Endothelial cell of umbilical vein (primary cell): ENCODE data around the gene OR13J1. TPM values are rescaled to one million over a fixed set of nuclear protein-coding genes. Genes with fewer than 3 reads are reported as not detected.

Source experiments
- BruUV-seq: library from RNA; stranded (reverse); fragments of 400-500 nt; replicated peaks from 2 replicates; lab custom pipeline; 2021; lab: Mats Ljungman, UMichigan
- CTCF ChIA-PET: fragments of 300-600, 350-600 bp; sonication (Branson Sonifier 250); formaldehyde crosslinking; loops from one replicate; lab custom pipeline; 2021; ENCODE audit warnings: antibody characterized with exemption, inconsistent platforms; lab: Charles Lee
- POLR2A ChIA-PET: fragments of 300-600, 350-600 bp; sonication (Branson Sonifier 250); formaldehyde crosslinking; loops from one replicate; lab custom pipeline; 2021; ENCODE audit warnings: antibody characterized with exemption, inconsistent platforms; lab: Charles Lee
- DNase-seq: peaks from one replicate; pipeline ENCODE4 v3.0.0-alpha.2; 2011; ENCODE audit warnings: low read depth, low spot score
- FAIRE-seq: peaks from 2 replicates; lab custom pipeline; 2011; peaks lifted over from hg19 to GRCh38; lab: Jason Lieb, UNC
- H2AFZ ChIP-seq: 2 replicates; pipeline ENCODE4 v1.6.0; 2012; ENCODE audit warnings: low read depth, low read length, control low read depth, inconsistent platforms
- H3K27ac ChIP-seq: 2 replicates; pipeline ENCODE4 v1.5.1; 2011; ENCODE audit warnings: low read depth, mild to moderate bottlenecking, control low read depth, low read length, moderate library complexity; ENCODE audit not compliant: insufficient read depth
- H3K27me3 ChIP-seq, 2 experiments: 2 replicates each; pipeline versions ENCODE4 v1.6.0 to v1.6.1; 2011; ENCODE audit warnings: low read length in 2 of 2, mixed read lengths in 1 of 2; ENCODE audit not compliant: control insufficient read depth in 2 of 2, insufficient read depth in 2 of 2
- H3K36me3 ChIP-seq, 2 experiments: 2 replicates in 1 of 2; 3 replicates in 1 of 2; pipeline ENCODE4 v1.5.1; 2011; ENCODE audit warnings: low read length in 2 of 2, mild to moderate bottlenecking in 1 of 2, moderate library complexity in 1 of 2; ENCODE audit not compliant: control insufficient read depth in 2 of 2, insufficient read depth in 2 of 2; ENCODE audit errors: extremely low read depth in 1 of 2
- H3K4me1 ChIP-seq: 3 replicates; pipeline ENCODE4 v1.5.1; 2011; ENCODE audit warnings: mild to moderate bottlenecking, low read length; ENCODE audit not compliant: control insufficient read depth, insufficient read depth; ENCODE audit errors: extremely low read depth
- H3K4me2 ChIP-seq: 2 replicates; pipeline ENCODE4 v1.6.1; 2011; ENCODE audit warnings: low read length, control low read depth, mixed read lengths; ENCODE audit not compliant: insufficient read depth
- H3K4me3 ChIP-seq, 3 experiments: fragments of 200-600 bp in 1 of 3; sonication (generic), shearing (Covaris generic) in 1 of 3; replicated peaks in 1 of 3; 2 replicates each; pipeline ENCODE4 v1.5.1; 2011 to 2016; ENCODE audit warnings: control low read depth in 3 of 3, low read length in 3 of 3, mild to moderate bottlenecking in 2 of 3, inconsistent platforms in 1 of 3, low read depth in 1 of 3, moderate library complexity in 1 of 3; ENCODE audit not compliant: insufficient read depth in 1 of 3
- H3K79me2 ChIP-seq: 2 replicates; pipeline ENCODE4 v1.6.0; 2012; ENCODE audit warnings: low read length, inconsistent platforms; ENCODE audit not compliant: control insufficient read depth, insufficient read depth
- H3K9ac ChIP-seq: replicated peaks from 2 replicates; pipeline ENCODE3; 2011; ENCODE audit warnings: low read length, control low read depth; ENCODE audit not compliant: insufficient read depth; ENCODE audit errors: extremely low read depth
- H3K9me1 ChIP-seq: replicated peaks from 3 replicates; pipeline ENCODE4 v1.6.0; 2011; ENCODE audit warnings: mild to moderate bottlenecking, low read length; ENCODE audit not compliant: control insufficient read depth, insufficient read depth; ENCODE audit errors: extremely low read depth
- H3K9me3 ChIP-seq: replicated peaks from 2 replicates; pipeline ENCODE4 v1.5.1; 2012; ENCODE audit warnings: low read length, inconsistent platforms; ENCODE audit not compliant: control insufficient read depth, insufficient read depth
- H4K20me1 ChIP-seq: replicated peaks from 2 replicates; pipeline ENCODE3; 2011; ENCODE audit warnings: mild to moderate bottlenecking, low read length; ENCODE audit not compliant: control insufficient read depth, insufficient read depth; ENCODE audit errors: extremely low read depth
- EZH2 ChIP-seq: IDR thresholded peaks from 2 replicates; pipeline ENCODE4 v1.6.1; 2012; ENCODE audit warnings: borderline replicate concordance, low read depth, mild to moderate bottlenecking, moderate library complexity, low read length, inconsistent platforms; ENCODE audit not compliant: severe bottlenecking
- FOS ChIP-seq: IDR thresholded peaks from 2 replicates; pipeline ENCODE4 v1.6.1; 2011; ENCODE audit warnings: mild to moderate bottlenecking, low read length, moderate library complexity, borderline replicate concordance; ENCODE audit not compliant: insufficient read depth
- GATA2 ChIP-seq: IDR thresholded peaks from 2 replicates; pipeline ENCODE4 v1.7.0; 2011; ENCODE audit warnings: low read depth, mild to moderate bottlenecking, moderate library complexity, mixed read lengths, low read length; ENCODE audit not compliant: insufficient read length, insufficient read depth
- JUN ChIP-seq: IDR thresholded peaks from 2 replicates; pipeline ENCODE4 v1.6.1; 2011; ENCODE audit warnings: borderline replicate concordance, low read depth; ENCODE audit not compliant: insufficient read length, insufficient read depth
- MYC ChIP-seq: IDR thresholded peaks from one replicate; pipeline ENCODE4 v1.6.1; 2011; ENCODE audit warnings: mild to moderate bottlenecking, low read depth, low read length
- POLR2A ChIP-seq: IDR thresholded peaks from 2 replicates; pipeline ENCODE4 v1.6.1; 2012; ENCODE audit warnings: low read depth, mild to moderate bottlenecking, control low read depth, low read length
- POLR2AphosphoS5 ChIP-seq: IDR thresholded peaks from 2 replicates; pipeline ENCODE4 v1.6.1; 2012; ENCODE audit warnings: low read depth, mild to moderate bottlenecking, control low read depth, low read length, moderate library complexity; ENCODE audit not compliant: insufficient read depth
- dilution Hi-C: fragments of 300-500 bp; cut with MboI; formaldehyde crosslinking; loops from one replicate; pipeline ENCODE4 v1.15.0; 2019; ENCODE audit warnings: low sequenced_read_pairs; ENCODE audit not compliant: extremely low pct_ligation_motif_present
- intact Hi-C: fragments of 100-400 bp; cut with micrococcal nuclease; formaldehyde crosslinking; loops from one replicate; pipeline ENCODE4 v1.10.0; 2022
- polyA plus RNA-seq, 4 experiments: library from polyadenylated mRNA; depleted of rRNA in 3 of 4; stranded (reverse) in 3 of 4; unstranded in 1 of 4; fragments of >200 nt; gene quantifications; 2 replicates each; pipeline versions ENCODE4 v1.2.1 to v1.2.3, GENCODE V29; 2011 to 2012; ENCODE audit warnings: missing spikeins in 1 of 4
- total RNA-seq: library from RNA; stranded (reverse); gene quantifications from 2 replicates; pipeline ENCODE4 v1.2.3, GENCODE V29; 2021
- TF ChIP-seq, protein P1 (sequence below): IDR thresholded peaks from 2 replicates; pipeline ENCODE4 v1.6.1; 2011; ENCODE audit not compliant: insufficient read depth, insufficient read length
- TF ChIP-seq, protein P2 (sequence below), 2 donors: IDR thresholded peaks; 1 replicate in 1 of 2; 2 replicates in 1 of 2; pipeline ENCODE4 v1.5.1; 2011; ENCODE audit warnings: low read length in 2 of 2, mild to moderate bottlenecking in 2 of 2, moderate library complexity in 2 of 2, control low read depth in 1 of 2, inconsistent platforms in 1 of 2, low read depth in 1 of 2; ENCODE audit not compliant: insufficient read depth in 1 of 2; ENCODE audit errors: extremely low read depth in 1 of 2

OR13J1 gene
- total and polyA plus RNA-seq, 2 donors (not counting 3 experiments of a cell fraction or from before 2014, with no cell fraction given): not detected

DNA sequence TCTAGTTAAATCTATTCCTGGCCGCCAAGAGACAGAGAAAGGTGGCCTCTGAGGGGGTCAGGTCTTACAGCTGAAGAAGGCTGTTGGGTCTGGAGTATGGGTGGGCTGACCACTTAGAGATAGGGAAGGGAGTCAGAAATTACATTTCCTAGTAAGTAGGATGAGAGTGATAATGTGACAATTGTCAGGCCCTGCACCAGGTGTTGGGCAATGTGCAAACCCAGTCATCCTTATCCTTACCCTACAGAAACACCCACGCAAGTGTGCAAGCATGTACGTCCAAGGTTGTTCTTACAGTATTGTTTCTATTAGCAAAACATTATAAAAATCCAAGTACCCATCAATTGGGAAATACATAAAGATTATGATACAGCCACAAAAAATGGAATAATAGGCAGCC is 48.6 kb upstream of the OR13J1 start:
- DNase-seq: no peak
- Histone ChIP-seq H3K36me3 (no peaks in the 10 kb centered on the region), H3K9me3 (no peaks in the 10 kb centered on the region), H3K27me3 (no peaks in the 10 kb centered on the region), H3K79me2 (no peaks in the 10 kb centered on the region), H3K9ac (no peak overlapping the region), H3K4me1 (peaks cover 1% of the 10 kb centered on the region), H2AFZ (no peak overlapping the region), H3K27ac (no peak overlapping the region), H3K4me2 (no peak overlapping the region), H4K20me1 (no peaks in the 10 kb centered on the region), H3K9me1 (no peaks in the 10 kb centered on the region), H3K4me3 (no peak overlapping the region)
- ChIA-PET POLR2A (no interaction called here), CTCF (interaction anchor here (1.7 to 2.0 kb wide), 4 partner anchors 15 to 187 kb away, joined by 3 to 11 read pairs (median 6); partner anchors contain the start of genes CREB3 and TLN1)
- BruUV-seq: no TSS peak
- FAIRE-seq: no peak
- no peak for TF ChIP-seq GATA2
- TF ChIP-seq POLR2A: no peak
- TF ChIP-seq, protein P1, sequence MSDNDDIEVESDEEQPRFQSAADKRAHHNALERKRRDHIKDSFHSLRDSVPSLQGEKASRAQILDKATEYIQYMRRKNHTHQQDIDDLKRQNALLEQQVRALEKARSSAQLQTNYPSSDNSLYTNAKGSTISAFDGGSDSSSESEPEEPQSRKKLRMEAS: no peak
- no peak for TF ChIP-seq POLR2AphosphoS5
- no peak for TF ChIP-seq MYC
- no peak for TF ChIP-seq FOS
- dilution Hi-C loops: no loop called here
- intact Hi-C loops: no loop called here

DNA sequence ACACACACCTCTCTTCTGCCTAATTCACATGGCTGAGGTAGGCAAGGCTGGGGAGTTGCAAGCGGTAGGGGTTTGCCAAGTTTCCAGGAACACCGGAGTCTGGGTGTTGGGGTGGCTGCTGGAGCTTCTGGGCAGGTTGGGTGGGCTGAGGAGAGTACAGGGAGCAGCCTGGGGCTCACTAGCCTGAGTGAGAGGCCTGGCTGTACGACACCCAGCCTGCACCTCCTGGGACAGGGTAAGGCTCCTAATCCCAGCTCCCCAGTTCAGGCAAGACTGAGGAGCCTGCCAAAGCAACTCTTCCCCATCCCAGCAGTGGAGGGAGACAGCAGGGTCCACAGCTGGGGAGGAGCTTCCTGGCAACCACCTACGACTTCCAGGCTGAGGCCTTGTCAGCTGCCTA is 47.1 kb upstream of the OR13J1 start:
- POLR2A ChIA-PET: no interaction called here

More for the DNA sequence above, 47.1 kb upstream of the OR13J1 start:
- H3K9me1 ChIP-seq: no peaks in the 10 kb centered on the region
- CTCF ChIA-PET: interaction anchor here (0.9 to 1.2 kb wide), 2 partner anchors 14 to 36 kb away, joined by 3 read pairs; no protein-coding TSS in a partner anchor
- dilution Hi-C loops: no loop called here
- no peak overlapping the region for H3K9ac ChIP-seq
- H3K4me2 ChIP-seq: no peak overlapping the region
- no peak overlapping the region for H3K27ac ChIP-seq
- DNase-seq (no peak), FAIRE-seq (no peak)
- no peaks in the 10 kb centered on the region for H3K9me3 ChIP-seq
- no peaks in the 10 kb centered on the region for H3K36me3 ChIP-seq
- H3K79me2 ChIP-seq: peaks cover 9% of the 10 kb centered on the region
- no peaks in the 10 kb centered on the region for H4K20me1 ChIP-seq
- H3K4me1 ChIP-seq: peaks cover 8% of the 10 kb centered on the region
- BruUV-seq: no TSS peak
- no peaks in the 10 kb centered on the region for H3K27me3 ChIP-seq
- no peak overlapping the region for H3K4me3 ChIP-seq
- intact Hi-C loops: no loop called here
- H2AFZ ChIP-seq: no peak overlapping the region
- TF ChIP-seq JUN: no peak
- no peak for TF ChIP-seq MYC
- TF ChIP-seq POLR2A: no peak
- TF ChIP-seq GATA2: no peak
- TF ChIP-seq, protein P2, sequence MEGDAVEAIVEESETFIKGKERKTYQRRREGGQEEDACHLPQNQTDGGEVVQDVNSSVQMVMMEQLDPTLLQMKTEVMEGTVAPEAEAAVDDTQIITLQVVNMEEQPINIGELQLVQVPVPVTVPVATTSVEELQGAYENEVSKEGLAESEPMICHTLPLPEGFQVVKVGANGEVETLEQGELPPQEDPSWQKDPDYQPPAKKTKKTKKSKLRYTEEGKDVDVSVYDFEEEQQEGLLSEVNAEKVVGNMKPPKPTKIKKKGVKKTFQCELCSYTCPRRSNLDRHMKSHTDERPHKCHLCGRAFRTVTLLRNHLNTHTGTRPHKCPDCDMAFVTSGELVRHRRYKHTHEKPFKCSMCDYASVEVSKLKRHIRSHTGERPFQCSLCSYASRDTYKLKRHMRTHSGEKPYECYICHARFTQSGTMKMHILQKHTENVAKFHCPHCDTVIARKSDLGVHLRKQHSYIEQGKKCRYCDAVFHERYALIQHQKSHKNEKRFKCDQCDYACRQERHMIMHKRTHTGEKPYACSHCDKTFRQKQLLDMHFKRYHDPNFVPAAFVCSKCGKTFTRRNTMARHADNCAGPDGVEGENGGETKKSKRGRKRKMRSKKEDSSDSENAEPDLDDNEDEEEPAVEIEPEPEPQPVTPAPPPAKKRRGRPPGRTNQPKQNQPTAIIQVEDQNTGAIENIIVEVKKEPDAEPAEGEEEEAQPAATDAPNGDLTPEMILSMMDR (IDR thresholded peaks at IDR 0.05; ENCODE audit: extremely low read depth in 1 of 2, insufficient read depth in 1 of 2, low read depth in 1 of 2, low read length in 2 of 2): no peak
- TF ChIP-seq, protein P1: no peak
- no peak for TF ChIP-seq EZH2
- TF ChIP-seq POLR2AphosphoS5: no peak
- no peak for TF ChIP-seq FOS
